HepG2 (cell line): ENCODE data around the gene PTPRF. TPM values are rescaled to one million over a fixed set of nuclear protein-coding genes. Genes with fewer than 3 reads are reported as not detected.
A peak's percentile ranks its signal among the peaks of the same experiment; 100 is the strongest.

Experiments used
- ATAC-seq: fragments of 200-7000 bp; cut with Tn5 transposase; 3 replicates; pipeline ENCODE4 v1.9.1; 2020; ENCODE audit warnings: mild to moderate bottlenecking, moderate library complexity
- BruUV-seq: library from RNA; stranded (reverse); fragments of 400-500 nt; replicated peaks from 2 replicates; lab custom pipeline; 2021; lab: Mats Ljungman, UMichigan
- CTCF ChIA-PET: fragments of 300-600 bp; formaldehyde crosslinking; extraction: SDS; loops from one replicate; lab custom pipeline; 2021; ENCODE audit warnings: low total read pairs, inconsistent platforms, low intra/inter-chr PET ratio; lab: Yijun Ruan, JAX
- POLR2A ChIA-PET: fragments of 350-600 bp; sonication (Branson Sonifier 250); formaldehyde crosslinking; loops from one replicate; lab custom pipeline; 2020; ENCODE audit warnings: antibody characterized with exemption, inconsistent platforms; lab: Yijun Ruan, JAX
- DNase-seq: peaks from one replicate; pipeline ENCODE4 v3.0.0-alpha.2; 2015; ENCODE audit warnings: low spot score
- FAIRE-seq: peaks from 3 replicates; lab custom pipeline; 2011; peaks lifted over from hg19 to GRCh38; lab: Jason Lieb, UNC
- H2AFZ ChIP-seq: one replicate; pipeline ENCODE4 v1.6.1; 2011; ENCODE audit warnings: low read length, inconsistent platforms
- H3K27ac ChIP-seq: fragments of 300-600 bp; 3 replicates; pipeline ENCODE4 v1.8.0; 2011; ENCODE audit warnings: mixed run types, mild to moderate bottlenecking, mixed read lengths, low read length, inconsistent platforms; ENCODE audit not compliant: insufficient read depth; ENCODE audit errors: extremely low read length
- H3K27me3 ChIP-seq, 2 experiments: fragments of 200-600 bp in 1 of 2; 2 replicates in 1 of 2; 3 replicates in 1 of 2; pipeline versions ENCODE4 v1.6.0 to v1.8.0; 2011; ENCODE audit warnings: low read length in 2 of 2, mild to moderate bottlenecking in 2 of 2, moderate library complexity in 2 of 2, inconsistent platforms in 1 of 2; ENCODE audit not compliant: insufficient read depth in 2 of 2, control insufficient read depth in 1 of 2
- H3K36me3 ChIP-seq, 2 experiments: fragments of 200-600 bp in 1 of 2; replicated peaks in 1 of 2; 2 replicates in 1 of 2; 3 replicates in 1 of 2; pipeline versions ENCODE4 v1.5.1 to v1.8.0; 2011; ENCODE audit warnings: low read length in 2 of 2, inconsistent platforms in 1 of 2; ENCODE audit not compliant: insufficient read depth in 2 of 2, control insufficient read depth in 1 of 2
- H3K4me1 ChIP-seq: 2 replicates; pipeline ENCODE4 v1.5.1; 2012; ENCODE audit warnings: low read length, inconsistent platforms; ENCODE audit not compliant: insufficient read depth
- H3K4me2 ChIP-seq: 2 replicates; pipeline ENCODE4 v1.6.0; 2011; ENCODE audit warnings: low read depth, low read length, inconsistent platforms
- H3K4me3 ChIP-seq, 3 experiments: fragments of 200-600 bp in 1 of 3; sonication (generic), shearing (Covaris generic) in 1 of 3; replicated peaks in 1 of 3; 2 replicates each; pipeline ENCODE4 v1.5.1; 2011 to 2016; ENCODE audit warnings: low read length in 3 of 3, inconsistent platforms in 2 of 3, low read depth in 2 of 3, mild to moderate bottlenecking in 2 of 3, control low read depth in 1 of 3, mixed read lengths in 1 of 3; ENCODE audit not compliant: insufficient read depth in 1 of 3
- H3K79me2 ChIP-seq: one replicate; pipeline ENCODE4 v1.6.1; 2011; ENCODE audit warnings: low read length, inconsistent platforms; ENCODE audit not compliant: insufficient read depth
- H3K9ac ChIP-seq: 2 replicates; pipeline ENCODE4 v1.6.0; 2011; ENCODE audit warnings: mild to moderate bottlenecking, low read depth, low read length, inconsistent platforms; ENCODE audit not compliant: insufficient read depth
- H3K9me3 ChIP-seq: 2 replicates; pipeline ENCODE4 v1.5.1; 2012; ENCODE audit warnings: mild to moderate bottlenecking, low read length
- H4K20me1 ChIP-seq: 2 replicates; pipeline ENCODE4 v1.6.0; 2011; ENCODE audit warnings: inconsistent platforms, mild to moderate bottlenecking, low read length, moderate library complexity; ENCODE audit not compliant: insufficient read depth
- HOXA9 ChIP-seq: sonication (generic); formaldehyde crosslinking; IDR thresholded peaks from 2 replicates; pipeline ENCODE4 v1.8.1; 2022; ENCODE audit warnings: missing genetic modification reagents, mild to moderate bottlenecking, moderate library complexity, borderline replicate concordance
- TBX2 ChIP-seq: sonication (generic); formaldehyde crosslinking; IDR thresholded peaks from 2 replicates; pipeline ENCODE4 v1.5.0; 2020; ENCODE audit warnings: missing genetic modification reagents, mild to moderate bottlenecking, borderline replicate concordance
- ZNF260 ChIP-seq: sonication (generic); formaldehyde crosslinking; IDR thresholded peaks from 2 replicates; pipeline ENCODE4 v1.4.0; 2020; ENCODE audit warnings: missing genetic modification reagents, low read depth, mild to moderate bottlenecking, borderline replicate concordance
- WGBS: methylation state at CpG from one replicate; pipeline ENCODE4 v1.1.6; 2017; ENCODE audit warnings: low lambda C conversion rate; 5-methylcytosine and 5-hydroxymethylcytosine counted together
- in situ Hi-C: cut with HindIII; loops from 2 replicates; pipeline ENCODE4 v1.10.0; 2017; ENCODE audit warnings: low pct_unique_long_range_greater_than_20kb; ENCODE audit not compliant: extremely low pct_ligation_motif_present
- intact Hi-C: fragments of 100-400 bp; cut with micrococcal nuclease; formaldehyde crosslinking; loops from one replicate; pipeline ENCODE4 v1.10.0; 2022; ENCODE audit not compliant: unreplicated experiment
- polyA plus RNA-seq, 8 experiments: library from polyadenylated mRNA; depleted of rRNA in 3 of 8; stranded (reverse) in 7 of 8; unstranded in 1 of 8; fragments of >200 nt; fragmentation: Illumina TruSeq in 4 of 8; extraction: Trizol in 4 of 8; gene quantifications; 2 replicates each; pipeline versions ENCODE4 v1.2.1 to v1.2.3, GENCODE V29; 2011 to 2016; ENCODE audit warnings: low read depth in 4 of 8, missing spikeins in 1 of 8, mixed read lengths in 1 of 8; ENCODE audit not compliant: insufficient read depth in 1 of 8
- total RNA-seq, 5 experiments: library from RNA; depleted of rRNA; stranded (reverse); fragments of >200 nt; fragmentation: Illumina TruSeq; extraction: Trizol; gene quantifications; 2 replicates each; pipeline ENCODE4 v1.2.3, GENCODE V29; 2016; ENCODE audit warnings: low read depth in 1 of 5
- TF ChIP-seq, protein P1 (sequence below), 2 experiments: fragments of 450-650 bp in 1 of 2; sonication (generic) in 1 of 2; formaldehyde crosslinking in 1 of 2; IDR thresholded peaks; 2 replicates each; pipeline versions ENCODE4 v1.6.1 to v1.8.0; 2016 to 2022; ENCODE audit warnings: antibody characterized with exemption in 1 of 2, mild to moderate bottlenecking in 1 of 2, missing genetic modification reagents in 1 of 2
- TF ChIP-seq, protein P2 (sequence below): sonication (generic); formaldehyde crosslinking; IDR thresholded peaks from 2 replicates; pipeline ENCODE4 v1.8.1; 2023; ENCODE audit warnings: mild to moderate bottlenecking, missing genetic modification reagents
- TF ChIP-seq, protein P3 (sequence below): sonication (generic); formaldehyde crosslinking; IDR thresholded peaks from 2 replicates; pipeline ENCODE4 v1.9.0; 2021; ENCODE audit warnings: missing genetic modification reagents, mild to moderate bottlenecking, borderline replicate concordance
- TF ChIP-seq, protein P4 (sequence below): sonication (generic); formaldehyde crosslinking; IDR thresholded peaks from 2 replicates; pipeline ENCODE4 v1.5.0; 2020; ENCODE audit warnings: mild to moderate bottlenecking, missing genetic modification reagents
- TF ChIP-seq, protein P5 (sequence below): sonication (generic); formaldehyde crosslinking; IDR thresholded peaks from 2 replicates; pipeline ENCODE4 v1.5.0; 2020; ENCODE audit warnings: missing genetic modification reagents

PTPRF gene
- total and polyA plus RNA-seq, 2 of the 13 experiments (the other 11 are each of a cell fraction or from before 2014, with no cell fraction given): 55.9 to 167 TPM

DNA sequence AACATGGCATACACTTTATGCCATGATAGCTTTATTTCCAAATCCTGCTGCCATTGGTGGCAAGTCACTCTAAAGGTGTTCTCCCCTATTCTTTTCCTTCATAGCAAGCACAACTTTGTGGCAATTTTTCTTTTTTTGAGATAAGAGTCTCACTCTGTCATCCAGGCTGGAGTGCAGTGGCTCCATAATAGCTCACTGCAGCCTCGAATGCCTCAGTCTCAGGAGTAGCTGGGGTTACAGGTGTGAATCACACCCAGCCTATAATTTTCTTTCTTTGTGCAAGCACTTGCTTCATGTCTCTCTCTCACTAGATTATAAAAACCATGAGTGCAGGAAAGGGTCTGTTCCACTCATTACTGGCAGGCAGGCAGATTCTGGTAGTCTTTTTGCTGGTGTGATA lies 113.9 kb downstream of the PTPRF start:
- H3K9ac ChIP-seq: no peak overlapping the region
- intact Hi-C loops: no loop called here
- ATAC-seq (no peak), DNase-seq (no peak), FAIRE-seq (no peak)
- H3K36me3 ChIP-seq: no peaks in the 10 kb centered on the region
- BruUV-seq: no TSS peak
- ChIA-PET POLR2A (interaction anchor here (1.1 to 1.2 kb wide), 3 partner anchors 9 to 63 kb away, joined by 3 read pairs; partner anchors contain the start of gene ST3GAL3), CTCF (no interaction called here)
- H2AFZ ChIP-seq: no peak overlapping the region
- in situ Hi-C loops: no loop called here
- peak overlapping the region; percentile 27; the same call in 1 of the 2 replicates for H3K4me2 ChIP-seq
- no peak overlapping the region for H3K4me3 ChIP-seq
- peaks cover 42% of the 10 kb centered on the region for H3K4me1 ChIP-seq
- no peaks in the 10 kb centered on the region for H3K79me2 ChIP-seq
- no peaks in the 10 kb centered on the region for H3K9me3 ChIP-seq
- no peaks in the 10 kb centered on the region for H4K20me1 ChIP-seq
- TF ChIP-seq, protein P1, sequence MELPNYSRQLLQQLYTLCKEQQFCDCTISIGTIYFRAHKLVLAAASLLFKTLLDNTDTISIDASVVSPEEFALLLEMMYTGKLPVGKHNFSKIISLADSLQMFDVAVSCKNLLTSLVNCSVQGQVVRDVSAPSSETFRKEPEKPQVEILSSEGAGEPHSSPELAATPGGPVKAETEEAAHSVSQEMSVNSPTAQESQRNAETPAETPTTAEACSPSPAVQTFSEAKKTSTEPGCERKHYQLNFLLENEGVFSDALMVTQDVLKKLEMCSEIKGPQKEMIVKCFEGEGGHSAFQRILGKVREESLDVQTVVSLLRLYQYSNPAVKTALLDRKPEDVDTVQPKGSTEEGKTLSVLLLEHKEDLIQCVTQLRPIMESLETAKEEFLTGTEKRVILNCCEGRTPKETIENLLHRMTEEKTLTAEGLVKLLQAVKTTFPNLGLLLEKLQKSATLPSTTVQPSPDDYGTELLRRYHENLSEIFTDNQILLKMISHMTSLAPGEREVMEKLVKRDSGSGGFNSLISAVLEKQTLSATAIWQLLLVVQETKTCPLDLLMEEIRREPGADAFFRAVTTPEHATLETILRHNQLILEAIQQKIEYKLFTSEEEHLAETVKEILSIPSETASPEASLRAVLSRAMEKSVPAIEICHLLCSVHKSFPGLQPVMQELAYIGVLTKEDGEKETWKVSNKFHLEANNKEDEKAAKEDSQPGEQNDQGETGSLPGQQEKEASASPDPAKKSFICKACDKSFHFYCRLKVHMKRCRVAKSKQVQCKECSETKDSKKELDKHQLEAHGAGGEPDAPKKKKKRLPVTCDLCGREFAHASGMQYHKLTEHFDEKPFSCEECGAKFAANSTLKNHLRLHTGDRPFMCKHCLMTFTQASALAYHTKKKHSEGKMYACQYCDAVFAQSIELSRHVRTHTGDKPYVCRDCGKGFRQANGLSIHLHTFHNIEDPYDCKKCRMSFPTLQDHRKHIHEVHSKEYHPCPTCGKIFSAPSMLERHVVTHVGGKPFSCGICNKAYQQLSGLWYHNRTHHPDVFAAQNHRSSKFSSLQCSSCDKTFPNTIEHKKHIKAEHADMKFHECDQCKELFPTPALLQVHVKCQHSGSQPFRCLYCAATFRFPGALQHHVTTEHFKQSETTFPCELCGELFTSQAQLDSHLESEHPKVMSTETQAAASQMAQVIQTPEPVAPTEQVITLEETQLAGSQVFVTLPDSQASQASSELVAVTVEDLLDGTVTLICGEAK (IDR thresholded peaks at IDR 0.05): no peak
- TF ChIP-seq, protein P1 (CRISPR knock-in tag; IDR thresholded peaks at IDR 0.05): no peak
- TF ChIP-seq ZNF260 (no peak), HOXA9 (CRISPR knock-in tag) (no peak), TBX2 (CRISPR knock-in tag) (no peak)
- TF ChIP-seq, protein P2, sequence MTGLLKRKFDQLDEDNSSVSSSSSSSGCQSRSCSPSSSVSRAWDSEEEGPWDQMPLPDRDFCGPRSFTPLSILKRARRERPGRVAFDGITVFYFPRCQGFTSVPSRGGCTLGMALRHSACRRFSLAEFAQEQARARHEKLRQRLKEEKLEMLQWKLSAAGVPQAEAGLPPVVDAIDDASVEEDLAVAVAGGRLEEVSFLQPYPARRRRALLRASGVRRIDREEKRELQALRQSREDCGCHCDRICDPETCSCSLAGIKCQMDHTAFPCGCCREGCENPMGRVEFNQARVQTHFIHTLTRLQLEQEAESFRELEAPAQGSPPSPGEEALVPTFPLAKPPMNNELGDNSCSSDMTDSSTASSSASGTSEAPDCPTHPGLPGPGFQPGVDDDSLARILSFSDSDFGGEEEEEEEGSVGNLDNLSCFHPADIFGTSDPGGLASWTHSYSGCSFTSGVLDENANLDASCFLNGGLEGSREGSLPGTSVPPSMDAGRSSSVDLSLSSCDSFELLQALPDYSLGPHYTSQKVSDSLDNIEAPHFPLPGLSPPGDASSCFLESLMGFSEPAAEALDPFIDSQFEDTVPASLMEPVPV (CRISPR knock-in tag): no peak
- TF ChIP-seq, protein P3, sequence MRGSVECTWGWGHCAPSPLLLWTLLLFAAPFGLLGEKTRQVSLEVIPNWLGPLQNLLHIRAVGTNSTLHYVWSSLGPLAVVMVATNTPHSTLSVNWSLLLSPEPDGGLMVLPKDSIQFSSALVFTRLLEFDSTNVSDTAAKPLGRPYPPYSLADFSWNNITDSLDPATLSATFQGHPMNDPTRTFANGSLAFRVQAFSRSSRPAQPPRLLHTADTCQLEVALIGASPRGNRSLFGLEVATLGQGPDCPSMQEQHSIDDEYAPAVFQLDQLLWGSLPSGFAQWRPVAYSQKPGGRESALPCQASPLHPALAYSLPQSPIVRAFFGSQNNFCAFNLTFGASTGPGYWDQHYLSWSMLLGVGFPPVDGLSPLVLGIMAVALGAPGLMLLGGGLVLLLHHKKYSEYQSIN (CRISPR knock-in tag): no peak
- TF ChIP-seq, protein P4, sequence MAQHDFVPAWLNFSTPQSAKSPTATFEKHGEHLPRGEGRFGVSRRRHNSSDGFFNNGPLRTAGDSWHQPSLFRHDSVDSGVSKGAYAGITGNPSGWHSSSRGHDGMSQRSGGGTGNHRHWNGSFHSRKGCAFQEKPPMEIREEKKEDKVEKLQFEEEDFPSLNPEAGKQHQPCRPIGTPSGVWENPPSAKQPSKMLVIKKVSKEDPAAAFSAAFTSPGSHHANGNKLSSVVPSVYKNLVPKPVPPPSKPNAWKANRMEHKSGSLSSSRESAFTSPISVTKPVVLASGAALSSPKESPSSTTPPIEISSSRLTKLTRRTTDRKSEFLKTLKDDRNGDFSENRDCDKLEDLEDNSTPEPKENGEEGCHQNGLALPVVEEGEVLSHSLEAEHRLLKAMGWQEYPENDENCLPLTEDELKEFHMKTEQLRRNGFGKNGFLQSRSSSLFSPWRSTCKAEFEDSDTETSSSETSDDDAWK (CRISPR knock-in tag): no peak
- TF ChIP-seq, protein P5, sequence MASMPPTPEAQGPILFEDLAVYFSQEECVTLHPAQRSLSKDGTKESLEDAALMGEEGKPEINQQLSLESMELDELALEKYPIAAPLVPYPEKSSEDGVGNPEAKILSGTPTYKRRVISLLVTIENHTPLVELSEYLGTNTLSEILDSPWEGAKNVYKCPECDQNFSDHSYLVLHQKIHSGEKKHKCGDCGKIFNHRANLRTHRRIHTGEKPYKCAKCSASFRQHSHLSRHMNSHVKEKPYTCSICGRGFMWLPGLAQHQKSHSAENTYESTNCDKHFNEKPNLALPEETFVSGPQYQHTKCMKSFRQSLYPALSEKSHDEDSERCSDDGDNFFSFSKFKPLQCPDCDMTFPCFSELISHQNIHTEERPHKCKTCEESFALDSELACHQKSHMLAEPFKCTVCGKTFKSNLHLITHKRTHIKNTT: no peak
- WGBS: 8% methylated on average over 1 of the region's 1 CpG
- H3K27me3 ChIP-seq: peaks cover 0 to 10% of the 10 kb centered on the region in 2 experiments; a peak in 1 of 5 replicates
- no peak overlapping the region for H3K27ac ChIP-seq
